ACC112 (cell line): ENCODE measurements around the gene CEP85.
A peak's percentile ranks its signal among the peaks of the same experiment; 100 is the strongest.

Source experiments
- H2AFZ ChIP-seq: fragments of 200-600 bp; sonication (generic); one replicate; pipeline ENCODE4 v1.6.0; 2017; ENCODE audit warnings: antibody characterized with exemption, low read length; ENCODE audit not compliant: unreplicated experiment
- H3K27ac ChIP-seq: fragments of 200-600 bp; sonication (generic); 2 replicates; pipeline ENCODE4 v1.5.1; 2014; ENCODE audit warnings: low read depth, mild to moderate bottlenecking, antibody characterized with exemption, low read length, moderate library complexity
- H3K27me3 ChIP-seq: fragments of 200-600 bp; sonication (generic); 2 replicates; pipeline ENCODE4 v1.6.1; 2014; ENCODE audit warnings: mild to moderate bottlenecking, antibody characterized with exemption, low read length, moderate library complexity, mixed read lengths; ENCODE audit not compliant: insufficient read depth
- H3K36me3 ChIP-seq: fragments of 200-600 bp; sonication (generic); 2 replicates; pipeline ENCODE4 v1.6.1; 2016; ENCODE audit warnings: mild to moderate bottlenecking, antibody characterized with exemption, low read length, moderate library complexity, mixed read lengths; ENCODE audit not compliant: insufficient read depth
- H3K4me1 ChIP-seq: fragments of 200-600 bp; sonication (generic); one replicate; pipeline ENCODE4 v1.6.1; 2016; ENCODE audit warnings: low read length, mixed read lengths; ENCODE audit not compliant: insufficient read depth, unreplicated experiment, control insufficient read depth
- H3K4me3 ChIP-seq: fragments of 200-600 bp; sonication (generic); 2 replicates; pipeline ENCODE4 v1.5.1; 2014; ENCODE audit warnings: mild to moderate bottlenecking, low read depth, low read length
- H3K79me2 ChIP-seq: fragments of 200-600 bp; sonication (generic); one replicate; pipeline ENCODE4 v1.6.0; 2016; ENCODE audit warnings: low read length; ENCODE audit not compliant: control insufficient read depth, unreplicated experiment, insufficient read depth

Gene CEP85

DNA sequence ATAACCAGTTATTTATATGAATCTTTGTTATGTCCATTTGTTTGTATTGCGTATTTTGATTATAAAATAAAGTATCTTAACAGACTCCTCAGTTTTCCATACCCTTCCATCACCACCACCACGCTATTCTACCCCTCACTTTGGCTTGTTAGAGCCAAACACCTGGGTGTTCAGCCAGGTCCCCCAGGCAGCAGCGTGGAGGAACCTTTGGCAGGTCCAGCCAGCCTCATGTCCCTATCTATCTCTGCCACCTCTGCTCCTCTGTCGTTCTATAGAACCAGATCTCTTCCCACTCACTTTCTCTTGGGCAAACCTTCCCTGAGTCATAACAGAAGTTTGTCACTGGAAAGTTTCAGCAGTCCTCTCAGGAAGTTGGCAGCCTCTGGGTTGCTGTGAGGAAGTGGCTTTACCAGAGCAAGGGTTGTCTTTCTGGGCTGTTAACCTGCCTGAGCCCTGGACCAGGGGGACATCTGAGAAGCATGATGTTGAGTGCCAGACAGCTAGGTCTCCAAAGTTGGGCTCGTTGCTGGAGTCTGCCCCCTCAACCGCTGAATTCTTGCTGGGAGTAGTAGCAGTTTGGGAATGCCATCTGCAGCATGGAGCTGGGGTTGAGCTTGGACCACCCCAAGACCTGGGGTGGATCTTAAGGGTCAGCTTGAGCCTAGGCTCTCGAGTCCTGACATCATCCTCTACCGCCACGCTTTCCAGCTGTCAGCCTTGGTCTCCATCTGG lies 44.9 kb downstream of the CEP85 start:
- Histone ChIP-seq H3K4me1 (peaks cover 87% of the 10 kb centered on the region), H2AFZ (no peak overlapping the region), H3K79me2 (peaks cover 40% of the 10 kb centered on the region), H3K4me3 (peak overlapping the region; percentile 90), H3K27ac (peak overlapping the region; percentile 89), H3K36me3 (peaks cover 10% of the 10 kb centered on the region; the same call in 1 of the 2 replicates), H3K27me3 (no peaks in the 10 kb centered on the region)

DNA sequence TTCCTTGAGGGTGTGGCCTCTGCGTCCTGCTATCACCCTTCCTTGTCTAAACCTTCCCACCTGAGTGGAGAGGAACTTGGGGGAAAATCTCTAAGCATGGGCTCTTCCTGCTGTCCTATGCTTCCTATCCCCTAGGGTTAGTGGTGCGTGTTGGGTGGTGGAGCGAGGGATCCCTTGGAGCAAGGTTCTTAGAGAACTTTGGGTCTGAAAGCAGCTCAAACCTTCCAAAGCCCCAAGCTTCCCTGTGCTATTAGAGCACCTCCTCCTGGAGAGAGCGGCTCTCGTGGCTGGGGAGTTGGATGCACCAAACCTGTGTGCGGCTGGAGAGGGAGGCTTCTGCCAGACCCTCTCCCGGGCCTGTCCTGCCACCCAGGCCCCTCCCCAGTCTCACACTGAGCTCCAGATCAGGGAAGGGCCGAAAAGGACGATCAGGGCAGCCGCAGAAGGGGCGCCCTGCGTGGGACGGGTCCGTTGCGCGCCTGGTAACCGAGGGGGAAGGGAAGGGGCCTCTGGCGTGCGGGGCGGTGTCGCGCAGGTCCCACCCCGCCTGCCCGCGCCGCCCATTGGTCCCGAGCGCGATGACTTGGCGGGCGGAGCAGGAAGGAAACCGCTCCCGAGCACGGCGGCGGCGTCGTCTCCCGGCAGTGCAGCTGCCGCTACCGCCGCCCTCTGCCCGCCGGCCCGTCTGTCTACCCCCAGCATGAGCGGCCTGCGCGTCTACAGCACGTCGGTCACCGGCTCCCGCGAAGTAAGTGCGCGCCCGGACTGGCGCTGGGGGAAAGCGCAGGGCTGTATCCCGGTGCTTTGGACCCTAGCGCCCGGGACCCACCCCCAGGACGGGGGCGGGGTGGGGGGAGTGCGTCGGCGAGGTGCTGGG lies 45.7 kb downstream of the CEP85 start, which contains the start of gene SH3BGRL3:
SH3BGRL3 (plus strand) TSS at position 631 of the 877 bp plus-strand sequence; CDS start at position 701, 70 bp downstream.
- H3K79me2 ChIP-seq, result peaks cover 40% of the 10 kb centered on the region
- peaks cover 10% of the 10 kb centered on the region; the same call in 1 of the 2 replicates for H3K36me3 ChIP-seq
- no peak within 1 kb of the TSS for H2AFZ ChIP-seq
- peak within 1 kb of the TSS; percentile 90 for H3K4me3 ChIP-seq
- H3K4me1 ChIP-seq, result peaks cover 89% of the 10 kb centered on the region
- no peaks in the 10 kb centered on the region for H3K27me3 ChIP-seq
- peak within 1 kb of the TSS; percentile 89 for H3K27ac ChIP-seq

DNA sequence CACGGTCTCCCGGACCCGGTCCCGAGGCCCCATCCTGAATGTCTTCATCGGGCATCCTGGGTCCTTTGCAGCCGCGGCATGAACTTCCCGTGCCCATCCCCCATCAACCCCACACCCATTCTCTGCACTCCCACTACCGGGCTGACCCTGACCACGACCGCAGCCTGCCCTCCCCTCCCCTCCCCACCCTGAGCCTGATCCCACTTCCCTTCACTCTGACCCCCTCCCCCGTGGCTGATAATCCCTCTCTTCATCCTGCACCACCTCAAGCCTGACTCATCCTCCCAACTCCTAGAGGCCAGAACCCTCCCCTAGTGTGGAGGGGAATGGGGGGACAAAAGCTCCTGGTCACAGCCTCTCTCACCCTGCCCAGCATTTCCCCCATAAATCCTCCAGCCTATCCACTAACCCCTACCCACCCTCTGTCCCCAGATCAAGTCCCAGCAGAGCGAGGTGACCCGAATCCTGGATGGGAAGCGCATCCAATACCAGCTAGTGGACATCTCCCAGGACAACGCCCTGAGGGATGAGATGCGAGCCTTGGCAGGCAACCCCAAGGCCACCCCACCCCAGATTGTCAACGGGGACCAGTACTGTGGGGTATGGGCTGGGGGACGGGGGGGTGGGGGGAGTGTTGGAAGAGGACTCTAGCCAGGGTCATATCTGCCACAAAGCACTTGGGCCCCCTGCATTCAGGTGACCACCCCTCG lies 46.5 kb downstream of the CEP85 start:
- H3K27ac ChIP-seq, result peak overlapping the region; percentile 89

GRCh38 chr1:26281091-26281958 lies 47.3 kb downstream of the CEP85 start:
- Histone ChIP-seq H3K4me1 (peaks cover 87% of the 10 kb centered on the region), H3K36me3 (peaks cover 10% of the 10 kb centered on the region; the same call in 1 of the 2 replicates), H3K79me2 (peaks cover 40% of the 10 kb centered on the region), H3K27ac (peak overlapping the region; percentile 89), H3K4me3 (peak overlapping the region; percentile 90), H2AFZ (no peak overlapping the region), H3K27me3 (no peaks in the 10 kb centered on the region)

More for the DNA sequence above, 46.5 kb downstream of the CEP85 start:
- Histone ChIP-seq H3K36me3 (peaks cover 10% of the 10 kb centered on the region; the same call in 1 of the 2 replicates), H3K4me3 (peak overlapping the region; percentile 90), H3K27me3 (no peaks in the 10 kb centered on the region), H3K4me1 (peaks cover 89% of the 10 kb centered on the region), H3K79me2 (peaks cover 40% of the 10 kb centered on the region), H2AFZ (no peak overlapping the region)

- Histone ChIP-seq H2AFZ (no peak overlapping the region), H3K4me3 (peak overlapping the region; percentile 90), H3K4me1 (peaks cover 87% of the 10 kb centered on the region), H3K27ac (peak overlapping the region; percentile 89), H3K27me3 (no peaks in the 10 kb centered on the region), H3K36me3 (peaks cover 5% of the 10 kb centered on the region; the same call in 1 of the 2 replicates), H3K79me2 (peaks cover 40% of the 10 kb centered on the region)
Measured at GRCh38 chr1:26281971-26282370, 48.0 kb downstream of the CEP85 start.

DNA sequence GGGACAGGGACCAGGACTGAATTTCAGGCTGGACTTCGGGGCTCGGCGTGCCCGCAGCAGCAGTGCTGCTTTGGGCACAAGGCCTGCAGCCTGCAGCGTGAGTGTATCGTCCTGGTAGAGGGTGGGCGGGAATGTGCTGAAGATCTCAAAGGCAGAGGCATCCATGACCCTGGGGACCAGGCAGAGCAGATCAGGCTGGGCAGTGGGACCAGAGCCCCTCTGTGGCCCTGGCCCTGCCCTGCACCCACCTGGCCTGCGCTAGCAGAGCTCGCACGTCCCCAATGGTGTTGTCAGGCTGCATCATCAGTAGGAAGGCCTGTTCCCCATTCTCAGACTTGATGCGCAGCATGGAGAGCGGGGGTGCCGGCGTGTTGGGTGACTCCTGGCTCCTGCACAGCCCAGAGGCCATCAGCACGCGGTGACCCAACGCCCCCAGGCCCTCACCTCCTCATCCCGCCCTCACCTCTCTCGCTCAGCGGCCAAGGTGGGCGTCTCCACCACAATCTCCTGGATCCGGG lies 48.5 kb downstream of the CEP85 start:
- peaks cover 40% of the 10 kb centered on the region for H3K79me2 ChIP-seq
- H3K4me3 ChIP-seq, result peak overlapping the region; percentile 90
- H3K27me3 ChIP-seq, result no peaks in the 10 kb centered on the region
- H3K4me1 ChIP-seq, result peaks cover 87% of the 10 kb centered on the region
- no peak overlapping the region for H2AFZ ChIP-seq
- H3K27ac ChIP-seq, result peak overlapping the region; percentile 89
- peaks cover 2% of the 10 kb centered on the region; the same call in 1 of the 2 replicates for H3K36me3 ChIP-seq

DNA sequence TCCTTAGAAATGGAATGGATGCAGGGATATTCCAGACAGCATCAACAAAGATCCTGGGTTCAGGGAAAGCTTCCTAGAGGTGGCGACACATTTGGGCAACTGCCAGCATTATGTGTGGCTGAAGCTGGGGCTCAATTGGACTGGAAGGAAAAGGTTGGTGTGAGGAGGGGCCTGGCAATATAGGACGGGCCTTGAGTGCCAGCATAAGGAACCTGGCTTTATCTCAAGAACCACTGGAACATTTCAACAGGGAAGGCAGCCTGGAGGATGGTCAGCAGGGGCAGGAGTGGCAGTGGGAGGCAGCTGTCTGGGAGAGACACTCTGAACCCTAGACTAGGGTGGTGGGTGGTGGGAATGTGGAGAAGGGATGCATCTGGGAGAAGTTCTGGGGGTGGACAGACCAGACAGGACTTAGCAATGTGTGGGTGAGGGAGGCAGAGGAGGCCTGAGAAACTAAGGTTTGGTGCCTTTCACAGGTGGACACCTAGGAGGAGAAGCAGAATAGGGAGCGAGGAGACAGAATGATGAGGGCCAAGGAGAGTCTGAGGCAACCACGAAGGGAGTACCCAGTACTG lies 49.4 kb downstream of the CEP85 start:
- peak overlapping the region; percentile 83 for H3K27ac ChIP-seq
- H3K4me1 ChIP-seq, result peaks cover 85% of the 10 kb centered on the region

DNA sequence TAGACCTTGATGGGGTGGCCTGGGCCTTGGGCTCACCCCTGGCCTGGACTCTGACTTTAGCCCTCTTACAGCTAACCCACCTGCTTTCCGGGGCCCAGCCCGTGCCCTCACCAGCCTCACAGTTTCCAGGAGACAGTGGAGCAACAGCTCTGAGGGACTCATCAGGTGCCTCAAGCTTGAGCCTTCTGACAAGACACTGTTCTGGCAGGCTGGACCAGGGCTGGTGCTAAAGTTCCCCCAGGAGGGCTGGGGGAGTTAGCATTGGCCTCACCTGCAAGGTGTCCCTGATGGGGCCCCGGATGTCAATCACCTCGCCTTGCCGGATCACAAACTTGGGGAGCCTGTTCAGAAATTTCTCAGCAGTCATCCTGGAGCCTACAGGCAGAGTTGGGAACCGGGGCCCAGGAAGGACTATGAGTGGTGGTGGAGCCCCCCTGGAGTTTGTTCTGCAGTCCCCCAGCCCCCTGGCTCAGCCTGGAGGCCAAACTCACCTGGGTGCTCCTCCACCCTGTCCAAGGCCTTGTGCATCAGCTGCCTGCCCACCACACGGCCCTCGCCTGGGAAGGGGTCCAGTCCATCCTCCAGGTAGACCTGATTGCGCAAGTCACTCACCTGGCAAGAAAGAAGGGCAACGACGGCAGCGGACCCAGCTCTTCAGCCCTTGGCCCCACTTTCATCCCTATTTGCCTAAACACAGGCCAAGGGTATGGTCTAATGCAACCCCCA lies 50.0 kb downstream of the CEP85 start:
- Histone ChIP-seq H3K4me3 (no peak overlapping the region), H2AFZ (no peak overlapping the region), H3K79me2 (peaks cover 39% of the 10 kb centered on the region), H3K27ac (peak overlapping the region; percentile 83), H3K4me1 (peaks cover 83% of the 10 kb centered on the region), H3K27me3 (no peaks in the 10 kb centered on the region), H3K36me3 (no peaks in the 10 kb centered on the region)

More for the DNA sequence above, 49.4 kb downstream of the CEP85 start:
- Histone ChIP-seq H3K27me3 (no peaks in the 10 kb centered on the region), H3K4me3 (no peak overlapping the region), H3K79me2 (peaks cover 40% of the 10 kb centered on the region), H2AFZ (no peak overlapping the region), H3K36me3 (no peaks in the 10 kb centered on the region)
